Epithelial cell of proximal tubule (primary cell): ENCODE results near the gene HK1. TPM values are rescaled to one million over a fixed set of nuclear protein-coding genes. Genes with fewer than 3 reads are reported as not detected.
"Not testable (repeated sequence)": the region's sequence is repeated elsewhere in the genome, so short reads cannot be mapped to it uniquely, and the experiment has no call there.

Experiments
- DNase-seq: peaks from one replicate; pipeline ENCODE4 v3.0.0-alpha.2; 2011; ENCODE audit warnings: low read depth
- H3K4me3 ChIP-seq: 2 replicates; pipeline ENCODE4 v1.5.1; 2011; ENCODE audit warnings: low read depth, mild to moderate bottlenecking, low read length
- CTCF ChIP-seq: conservative IDR thresholded peaks from 2 replicates; pipeline ENCODE4 v1.5.1; 2012; ENCODE audit warnings: low read depth, mild to moderate bottlenecking, low read length
- total RNA-seq: library from RNA; depleted of rRNA; stranded (reverse); fragments of >200 nt; gene quantifications from 2 replicates; pipeline ENCODE4 v1.2.3, GENCODE V29; 2015

Gene HK1
- total RNA-seq, 1 donor from 2014 or later = 84.4 TPM

- no peak overlapping the region for H3K4me3 ChIP-seq
- no peak for TF ChIP-seq CTCF
- no peak for DNase-seq
Measured at GRCh38 chr10:69321039-69321715, 42.9 kb downstream of the HK1 start.

- H3K4me3 ChIP-seq = no peak overlapping the region
- DNase-seq = no peak
- TF ChIP-seq CTCF = no peak
Measured at GRCh38 chr10:69321865-69322264, 43.6 kb downstream of the HK1 start.

- H3K4me3 ChIP-seq, DNase-seq: not testable (repeated sequence)
Measured at GRCh38 chr10:69322346-69322745, 44.0 kb downstream of the HK1 start.

GRCh38 chr10:69323622-69324021 lies 45.3 kb downstream of the HK1 start:
- no peak for DNase-seq

GRCh38 chr10:69324583-69324982 lies 46.3 kb downstream of the HK1 start:
- no peak overlapping the region for H3K4me3 ChIP-seq
- no peak for DNase-seq
- no peak for TF ChIP-seq CTCF

More at GRCh38 chr10:69323622-69324021, 45.3 kb downstream of the HK1 start:
- H3K4me3 ChIP-seq = no peak overlapping the region
- TF ChIP-seq CTCF = no peak

GRCh38 chr10:69325637-69326523 lies 47.6 kb downstream of the HK1 start:
- not testable (repeated sequence) for H3K4me3 ChIP-seq, DNase-seq

GRCh38 chr10:69326692-69327091 lies 48.4 kb downstream of the HK1 start:
- no peak for TF ChIP-seq CTCF
- no peak overlapping the region for H3K4me3 ChIP-seq
- no peak for DNase-seq
